Measurements from ENCODE around the gene ZNF416. TPM values are rescaled to one million over a fixed set of nuclear protein-coding genes. Genes with fewer than 3 reads are reported as not detected.

Gene ZNF416
- total RNA-seq = 10 to 100 TPM in 1 of 8 experiments, 1 to 10 TPM in 7; 4.7 to 10.8 (median 7.3) TPM

GRCh38 chr19:57578487-57579205 is at the start of gene ZNF416:
ZNF416 (minus strand) TSS chr19:57578911; CDS start chr19:57578704, 207 bp downstream.
- Histone ChIP-seq H3K4me1 (replicated peaks in 1 of 2) (peaks cover 10% of the 10 kb centered on the region in 2 donors), H3K27ac (peak within 1 kb of the TSS; percentile 69 to 78), H3K4me3 (peak within 1 kb of the TSS; percentile 61 to 98 (median 78))
- WGBS, 10 experiments = 0% methylated on average over 1 to 15 of the region's 62 CpGs; no CpG with 5 or more reads in 6 of the 10 experiments
- ATAC-seq (replicated peaks in 6 of 8) = peak; percentile 87 to 98 (median 92)
- in situ Hi-C loops (cut with MboI; ENCODE audit: low pct_unique_long_range_greater_than_20kb in 2 of 9, low sequenced_read_pairs in 9 of 9, unreplicated experiment in 9 of 9) = no loop called here

- in situ Hi-C loops (cut with MboI; ENCODE audit: low pct_unique_long_range_greater_than_20kb in 2 of 9, low sequenced_read_pairs in 9 of 9, unreplicated experiment in 9 of 9) = no loop called here
- Histone ChIP-seq H3K4me1 (replicated peaks in 1 of 2) (no peaks in the 10 kb centered on the region), H3K27ac (no peak overlapping the region), H3K4me3 (no peak overlapping the region)
- no peak for ATAC-seq (replicated peaks in 6 of 8)
Observed at GRCh38 chr19:57623091-57623490, 44.4 kb upstream of the ZNF416 start.

- Histone ChIP-seq H3K4me1 (replicated peaks in 1 of 2) (no peaks in the 10 kb centered on the region), H3K4me3 (no peak overlapping the region), H3K27ac (no peak overlapping the region)
- ATAC-seq (replicated peaks in 6 of 8) = no peak
- 86 to 100% (median 97%) methylated on average over 2 to 10 of the region's 10 CpGs; no CpG with 5 or more reads in 1 of the 10 experiments for WGBS, 10 experiments
- in situ Hi-C loops (cut with MboI; ENCODE audit: low pct_unique_long_range_greater_than_20kb in 2 of 9, low sequenced_read_pairs in 9 of 9, unreplicated experiment in 9 of 9) = no loop called here
Observed at GRCh38 chr19:57620673-57621348, 42.1 kb upstream of the ZNF416 start.

GRCh38 chr19:57615346-57615745 is 36.6 kb upstream of the ZNF416 start:
- no peak for ATAC-seq (replicated peaks in 6 of 8)
- 83 to 100% (median 100%) methylated on average over 1 to 2 of the region's 3 CpGs; no CpG with 5 or more reads in 3 of the 10 experiments for WGBS, 10 experiments
- in situ Hi-C loops (cut with MboI; ENCODE audit: low pct_unique_long_range_greater_than_20kb in 2 of 9, low sequenced_read_pairs in 9 of 9, unreplicated experiment in 9 of 9) = no loop called here
- Histone ChIP-seq H3K27ac (no peak overlapping the region), H3K4me1 (replicated peaks in 1 of 2) (peaks cover 4 to 6% of the 10 kb centered on the region in 2 donors), H3K4me3 (peak overlapping the region; percentile 73 to 99 (median 88))

GRCh38 chr19:57613941-57614743 is 35.4 kb upstream of the ZNF416 start, which contains the start of gene ZNF134:
ZNF134 (plus strand) TSS chr19:57614242; CDS start chr19:57619469, 5,227 bp downstream.
- H3K27ac ChIP-seq = peak within 1 kb of the TSS; percentile 86 to 92
- peaks cover 4 to 6% of the 10 kb centered on the region in 2 donors for H3K4me1 ChIP-seq (replicated peaks in 1 of 2)
- in situ Hi-C loops (cut with MboI; ENCODE audit: low pct_unique_long_range_greater_than_20kb in 2 of 9, low sequenced_read_pairs in 9 of 9, unreplicated experiment in 9 of 9) = no loop called here
- WGBS, 10 experiments = 0 to 80% (median 1%) methylated on average over 1 to 10 of the region's 64 CpGs; no CpG with 5 or more reads in 5 of the 10 experiments
- H3K4me3 ChIP-seq = peak within 1 kb of the TSS; percentile 73 to 99 (median 88)
- peak; percentile 100 for ATAC-seq (replicated peaks in 6 of 8)

- 44 to 100% (median 94%) methylated on average over 2 to 4 of the region's 4 CpGs; no CpG with 5 or more reads in 3 of the 10 experiments for WGBS, 10 experiments
- in situ Hi-C loops (cut with MboI; ENCODE audit: low pct_unique_long_range_greater_than_20kb in 2 of 9, low sequenced_read_pairs in 9 of 9, unreplicated experiment in 9 of 9) = no loop called here
- no peak overlapping the region for H3K27ac ChIP-seq
- no peak for ATAC-seq (replicated peaks in 6 of 8)
- H3K4me3 ChIP-seq = no peak overlapping the region
- H3K4me1 ChIP-seq (replicated peaks in 1 of 2) = peaks cover 4 to 6% of the 10 kb centered on the region in 2 donors
Observed at GRCh38 chr19:57611113-57611512, 32.4 kb upstream of the ZNF416 start.

- in situ Hi-C loops (cut with MboI; ENCODE audit: low pct_unique_long_range_greater_than_20kb in 2 of 9, low sequenced_read_pairs in 9 of 9, unreplicated experiment in 9 of 9) = no loop called here
- Histone ChIP-seq H3K4me3 (no peak overlapping the region), H3K4me1 (replicated peaks in 1 of 2) (no peaks in the 10 kb centered on the region), H3K27ac (no peak overlapping the region)
- no peak for ATAC-seq (replicated peaks in 6 of 8)
- 82 to 100% (median 99%) methylated on average over 1 to 5 of the region's 5 CpGs; no CpG with 5 or more reads in 2 of the 10 experiments for WGBS, 10 experiments
Observed at GRCh38 chr19:57606931-57607330, 28.2 kb upstream of the ZNF416 start.

GRCh38 chr19:57599761-57600383 is 21.2 kb upstream of the ZNF416 start, which contains the start of gene ZNF530:
ZNF530 (plus strand) TSS chr19:57599885; CDS start chr19:57604346, 4,461 bp downstream.
- WGBS, 10 experiments = 0 to 8% (median 0%) methylated on average over 2 to 4 of the region's 53 CpGs; no CpG with 5 or more reads in 7 of the 10 experiments
- in situ Hi-C loops (cut with MboI; ENCODE audit: low pct_unique_long_range_greater_than_20kb in 2 of 9, low sequenced_read_pairs in 9 of 9, unreplicated experiment in 9 of 9) = no loop called here
- ATAC-seq (replicated peaks in 6 of 8) = peak; percentile 99 to 100 (median 100)

GRCh38 chr19:57599377-57599760 is 20.7 kb upstream of the ZNF416 start:
- Histone ChIP-seq H3K4me3 (peak overlapping the region; percentile 54 to 97 (median 78)), H3K4me1 (replicated peaks in 1 of 2) (peaks cover 5 to 8% of the 10 kb centered on the region in 2 donors), H3K27ac (peak overlapping the region in 1 of 2 donors; percentile 48)
- no peak for ATAC-seq (replicated peaks in 6 of 8)
- WGBS, 10 experiments = 50 to 85% (median 69%) methylated on average over 2 to 7 of the region's 8 CpGs; no CpG with 5 or more reads in 2 of the 10 experiments
- in situ Hi-C loops (cut with MboI; ENCODE audit: low pct_unique_long_range_greater_than_20kb in 2 of 9, low sequenced_read_pairs in 9 of 9, unreplicated experiment in 9 of 9) = no loop called here

More at GRCh38 chr19:57599761-57600383, 21.2 kb upstream of the ZNF416 start, which contains the start of gene ZNF530:
- Histone ChIP-seq H3K4me3 (peak within 1 kb of the TSS; percentile 54 to 97 (median 78)), H3K4me1 (replicated peaks in 1 of 2) (peaks cover 5 to 8% of the 10 kb centered on the region in 2 donors), H3K27ac (peak within 1 kb of the TSS; percentile 2 to 48)

GRCh38 chr19:57587529-57587928 is 8.8 kb upstream of the ZNF416 start:
- no peak for ATAC-seq (replicated peaks in 6 of 8)

GRCh38 chr19:57583521-57584416 is 5.1 kb upstream of the ZNF416 start, which contains the start of gene ZIK1:
ZIK1 (plus strand) TSS chr19:57584145; CDS start chr19:57584357, 212 bp downstream.
- Histone ChIP-seq H3K27ac (peak within 1 kb of the TSS; percentile 77 to 82), H3K4me1 (replicated peaks in 1 of 2) (peaks cover 8% of the 10 kb centered on the region in 2 donors), H3K4me3 (peak within 1 kb of the TSS; percentile 57 to 93 (median 71))
- ATAC-seq (replicated peaks in 6 of 8) = peak; percentile 88 to 96 (median 94)
- 0 to 28% (median 11%) methylated on average over 5 to 18 of the region's 76 CpGs; no CpG with 5 or more reads in 6 of the 10 experiments for WGBS, 10 experiments
- in situ Hi-C loops (cut with MboI; ENCODE audit: low pct_unique_long_range_greater_than_20kb in 2 of 9, low sequenced_read_pairs in 9 of 9, unreplicated experiment in 9 of 9) = no loop called here

More at GRCh38 chr19:57587529-57587928, 8.8 kb upstream of the ZNF416 start:
- Histone ChIP-seq H3K27ac (no peak overlapping the region), H3K4me1 (replicated peaks in 1 of 2) (peaks cover 8% of the 10 kb centered on the region in 2 donors), H3K4me3 (no peak overlapping the region)
- in situ Hi-C loops (cut with MboI; ENCODE audit: low pct_unique_long_range_greater_than_20kb in 2 of 9, low sequenced_read_pairs in 9 of 9, unreplicated experiment in 9 of 9) = no loop called here
- 0 to 100% (median 71%) methylated on average over 1 of the region's 1 CpG; no CpG with 5 or more reads in 5 of the 10 experiments for WGBS, 10 experiments
